Naive thymus-derived CD4-positive, alpha-beta T cell (primary cell): Measurements from ENCODE around the gene FBXW7. TPM values are rescaled to one million over a fixed set of nuclear protein-coding genes. Genes with fewer than 3 reads are reported as not detected.

Source experiments
- ATAC-seq: fragments of 150-1000 bp; cut with Tn5 transposase; 2 replicates; pipeline ENCODE4 v1.10.0; 2021; ENCODE audit warnings: mild to moderate bottlenecking, moderate library complexity
- CTCF ChIA-PET: fragments of 350-600 bp; sonication (Branson Sonifier 250); formaldehyde crosslinking; loops from one replicate; lab custom pipeline; 2021; ENCODE audit warnings: antibody characterized with exemption; lab: Charles Lee
- POLR2A ChIA-PET: fragments of 350-600 bp; sonication (Branson Sonifier 250); formaldehyde crosslinking; loops from one replicate; lab custom pipeline; 2021; ENCODE audit warnings: antibody characterized with exemption, inconsistent platforms; lab: Charles Lee
- DNase-seq, 9 donors: peaks; one replicate each; pipeline versions ENCODE4 v3.0.0 to v3.0.0-alpha.2; 2020 to 2022; ENCODE audit warnings: mixed read lengths in 1 of 9
- H3K27ac ChIP-seq: one replicate; pipeline ENCODE4 v1.7.0; 2013; ENCODE audit warnings: mild to moderate bottlenecking, low read depth, low read length, moderate library complexity
- H3K27me3 ChIP-seq, 2 donors: one replicate each; pipeline ENCODE4 v1.7.0; 2013; ENCODE audit warnings: low read length in 2 of 2, mild to moderate bottlenecking in 2 of 2, moderate library complexity in 2 of 2; ENCODE audit not compliant: control insufficient read depth in 2 of 2, insufficient read depth in 2 of 2
- H3K36me3 ChIP-seq, 3 experiments: 1 replicate in 2 of 3; 2 replicates in 1 of 3; pipeline ENCODE4 v1.7.0; 2013; ENCODE audit warnings: low read length in 3 of 3, mild to moderate bottlenecking in 3 of 3, moderate library complexity in 1 of 3; ENCODE audit not compliant: insufficient read depth in 3 of 3, control insufficient read depth in 2 of 3
- H3K4me1 ChIP-seq, 2 donors: one replicate each; pipeline ENCODE4 v1.7.0; 2013; ENCODE audit warnings: low read length in 2 of 2, mild to moderate bottlenecking in 2 of 2, moderate library complexity in 1 of 2; ENCODE audit not compliant: control insufficient read depth in 2 of 2, insufficient read depth in 2 of 2
- H3K4me3 ChIP-seq: 2 replicates; pipeline ENCODE4 v1.7.0; 2013; ENCODE audit warnings: mild to moderate bottlenecking, low read length
- H3K9me3 ChIP-seq, 3 experiments: 1 replicate in 2 of 3; 2 replicates in 1 of 3; pipeline ENCODE4 v1.7.0; 2013; ENCODE audit warnings: low read length in 3 of 3; ENCODE audit not compliant: control insufficient read depth in 2 of 3
- H3K27ac Mint-ChIP-seq, 9 donors: one replicate each; pipeline ENCODE4 v1.8.0; 2020 to 2022; ENCODE audit warnings: mixed read lengths in 9 of 9, mild to moderate bottlenecking in 8 of 9, moderate library complexity in 5 of 9, inconsistent platforms in 2 of 9
- H3K27me3 Mint-ChIP-seq, 5 donors: one replicate each; pipeline ENCODE4 v1.8.0; 2021 to 2022; ENCODE audit warnings: mixed read lengths in 5 of 5, mild to moderate bottlenecking in 1 of 5
- H3K36me3 Mint-ChIP-seq, 5 donors: one replicate each; pipeline ENCODE4 v1.8.0; 2020 to 2022; ENCODE audit warnings: mixed read lengths in 5 of 5, mild to moderate bottlenecking in 3 of 5, inconsistent platforms in 1 of 5
- H3K4me1 Mint-ChIP-seq, 7 donors: one replicate each; pipeline ENCODE4 v1.8.0; 2020 to 2022; ENCODE audit warnings: mixed read lengths in 7 of 7, mild to moderate bottlenecking in 3 of 7, inconsistent platforms in 1 of 7
- H3K4me3 Mint-ChIP-seq, 10 donors: one replicate each; pipeline ENCODE4 v1.8.0; 2020 to 2022; ENCODE audit warnings: mild to moderate bottlenecking in 10 of 10, mixed read lengths in 10 of 10, moderate library complexity in 6 of 10, inconsistent platforms in 2 of 10
- H3K9me3 Mint-ChIP-seq, 11 donors: one replicate each; pipeline ENCODE4 v1.8.0; 2020 to 2022; ENCODE audit warnings: mixed read lengths in 11 of 11, mild to moderate bottlenecking in 4 of 11, inconsistent platforms in 1 of 11, moderate library complexity in 1 of 11
- intact Hi-C, 2 donors: fragments of 100-400 bp; cut with micrococcal nuclease; formaldehyde crosslinking; loops; one replicate each; pipeline ENCODE4 v1.15.1; 2023
- polyA plus RNA-seq, 2 donors: library from polyadenylated mRNA; unstranded; fragments of 300-500 nt; fragmentation: Illumina TruSeq; gene quantifications; one replicate each; pipeline ENCODE4 v1.2.3, GENCODE V29; 2021
- total RNA-seq, 6 experiments: library from RNA in 5 of 6; stranded (reverse) in 5 of 6; gene quantifications; 1 replicate in 5 of 6; 2 replicates in 1 of 6; pipeline ENCODE4 v1.2.3 and lab custom pipeline; 2021 to 2026

Gene FBXW7
- total and polyA plus RNA-seq, 7 experiments from 2014 or later = 40.4 to 139 (median 114) TPM

- H3K9me3 ChIP-seq = no peaks in the 10 kb centered on the region
- DNase-seq (no peak), ATAC-seq (no peak)
- intact Hi-C loops = no loop called here
- H3K4me1 ChIP-seq = peaks cover 0 to 21% of the 10 kb centered on the region in 2 donors
- CTCF ChIA-PET = no interaction called here
- POLR2A ChIA-PET = no interaction called here
- H3K4me3 ChIP-seq = no peak overlapping the region
- Mint-ChIP-seq H3K4me3 (no peak overlapping the region), H3K27me3 (no peaks in the 10 kb centered on the region), H3K27ac (no peak overlapping the region), H3K4me1 (peaks cover 9 to 42% (median 31%) of the 10 kb centered on the region in 7 donors), H3K9me3 (peaks cover 0 to 2% (median 0%) of the 10 kb centered on the region in 11 donors), H3K36me3 (peaks cover 4 to 13% (median 5%) of the 10 kb centered on the region in 5 donors)
- H3K27me3 ChIP-seq = no peaks in the 10 kb centered on the region
- no peaks in the 10 kb centered on the region for H3K36me3 ChIP-seq
- H3K27ac ChIP-seq = no peak overlapping the region
Measured at GRCh38 chr4:152279234-152279566, 256.7 kb downstream of the FBXW7 start.

- Mint-ChIP-seq H3K9me3 (peaks cover 0 to 1% (median 0%) of the 10 kb centered on the region in 11 donors), H3K27me3 (no peaks in the 10 kb centered on the region), H3K4me3 (no peak overlapping the region), H3K36me3 (peaks cover 2 to 10% (median 5%) of the 10 kb centered on the region in 5 donors), H3K4me1 (peaks cover 9 to 42% (median 29%) of the 10 kb centered on the region in 7 donors), H3K27ac (peak overlapping the region in 3 of 9 donors; percentile 31 to 33 (median 31))
- intact Hi-C loops = no loop called here
- Histone ChIP-seq H3K36me3 (no peaks in the 10 kb centered on the region), H3K9me3 (no peaks in the 10 kb centered on the region), H3K4me3 (no peak overlapping the region), H3K27ac (no peak overlapping the region), H3K4me1 (peaks cover 0 to 21% of the 10 kb centered on the region in 2 donors), H3K27me3 (no peaks in the 10 kb centered on the region)
- POLR2A ChIA-PET = interaction anchor here (0.5 to 2.1 kb wide), 3 partner anchors 9 to 508 kb away, joined by 3 to 10 read pairs (median 3); no protein-coding TSS in a partner anchor
- ATAC-seq (no peak), DNase-seq (no peak)
- CTCF ChIA-PET = interaction anchor here (0.5 to 1.1 kb wide), 2 partner anchors 9 to 473 kb away, joined by 3 to 4 read pairs; no protein-coding TSS in a partner anchor
Measured at GRCh38 chr4:152278505-152279233, 257.2 kb downstream of the FBXW7 start.

- DNase-seq = no peak
- peaks cover 9 to 38% (median 24%) of the 10 kb centered on the region in 7 donors for H3K4me1 Mint-ChIP-seq
- ATAC-seq = no peak
- intact Hi-C loops = no loop called here
- CTCF ChIA-PET = interaction anchor here (0.5 to 1.1 kb wide), 2 partner anchors 9 to 473 kb away, joined by 3 to 4 read pairs; no protein-coding TSS in a partner anchor
- H3K27ac Mint-ChIP-seq = peak overlapping the region in 2 of 9 donors; percentile 12 to 31
- peaks cover 0 to 1% (median 0%) of the 10 kb centered on the region in 11 donors for H3K9me3 Mint-ChIP-seq
- H3K27me3 ChIP-seq = no peaks in the 10 kb centered on the region
- H3K27ac ChIP-seq = no peak overlapping the region
- no peak overlapping the region for H3K4me3 ChIP-seq
- H3K36me3 Mint-ChIP-seq = peaks cover 0 to 6% (median 6%) of the 10 kb centered on the region in 5 donors
- no peak overlapping the region for H3K4me3 Mint-ChIP-seq
- H3K36me3 ChIP-seq = no peaks in the 10 kb centered on the region
- peaks cover 0 to 21% of the 10 kb centered on the region in 2 donors for H3K4me1 ChIP-seq
- POLR2A ChIA-PET = interaction anchor here (0.7 to 2.1 kb wide), 3 partner anchors 10 to 27 kb away, joined by 3 to 10 read pairs (median 4); no protein-coding TSS in a partner anchor
- no peaks in the 10 kb centered on the region for H3K27me3 Mint-ChIP-seq
- no peaks in the 10 kb centered on the region for H3K9me3 ChIP-seq
Measured at GRCh38 chr4:152278172-152278504, 257.8 kb downstream of the FBXW7 start.

GRCh38 chr4:152277333-152277732 lies 258.6 kb downstream of the FBXW7 start:
- Mint-ChIP-seq H3K9me3 (peaks cover 0 to 1% (median 0%) of the 10 kb centered on the region in 11 donors), H3K4me3 (peak overlapping the region in 1 of 10 donors; percentile 1), H3K4me1 (peaks cover 9 to 34% (median 22%) of the 10 kb centered on the region in 7 donors), H3K27ac (no peak overlapping the region), H3K27me3 (no peaks in the 10 kb centered on the region), H3K36me3 (peaks cover 0 to 6% (median 6%) of the 10 kb centered on the region in 5 donors)
- H3K36me3 ChIP-seq = no peaks in the 10 kb centered on the region
- peaks cover 0 to 16% of the 10 kb centered on the region in 2 donors for H3K4me1 ChIP-seq
- no peak overlapping the region for H3K4me3 ChIP-seq
- CTCF ChIA-PET = no interaction called here
- no peak overlapping the region for H3K27ac ChIP-seq
- no peak for DNase-seq
- H3K27me3 ChIP-seq = no peaks in the 10 kb centered on the region
- POLR2A ChIA-PET = interaction anchor here (0.6 to 2.1 kb wide), 3 partner anchors 10 to 1276 kb away, joined by 4 to 10 read pairs (median 4); no protein-coding TSS in a partner anchor
- intact Hi-C loops = no loop called here
- H3K9me3 ChIP-seq = no peaks in the 10 kb centered on the region
- ATAC-seq = no peak

- H3K9me3 Mint-ChIP-seq = peaks cover 0 to 2% (median 0%) of the 10 kb centered on the region in 11 donors
- peaks cover 0 to 9% (median 0%) of the 10 kb centered on the region in 7 donors for H3K4me1 Mint-ChIP-seq
- H3K4me3 Mint-ChIP-seq = no peak overlapping the region
- no peak overlapping the region for H3K4me3 ChIP-seq
- DNase-seq (no peak), ATAC-seq (no peak)
- H3K27ac Mint-ChIP-seq = peak overlapping the region in 1 of 9 donors; percentile 25
- ChIA-PET POLR2A (no interaction called here), CTCF (no interaction called here)
- H3K4me1 ChIP-seq = no peaks in the 10 kb centered on the region
- H3K27ac ChIP-seq = no peak overlapping the region
- H3K27me3 Mint-ChIP-seq = no peaks in the 10 kb centered on the region
- intact Hi-C loops = no loop called here
- no peaks in the 10 kb centered on the region for H3K27me3 ChIP-seq
- H3K36me3 ChIP-seq = no peaks in the 10 kb centered on the region
- no peaks in the 10 kb centered on the region for H3K9me3 ChIP-seq
- peaks cover 0 to 2% (median 0%) of the 10 kb centered on the region in 5 donors for H3K36me3 Mint-ChIP-seq
Measured at GRCh38 chr4:152273343-152273742, 262.5 kb downstream of the FBXW7 start.
